ENCODE results near the gene NSDHL. TPM values are rescaled to one million over a fixed set of nuclear protein-coding genes. Genes with fewer than 3 reads are reported as not detected.

NSDHL gene
- total RNA-seq, 1 experiment from 2014 or later: 31.6 TPM

GRCh38 chrX:152843852-152844251 lies 13.0 kb downstream of the NSDHL start:
- Histone ChIP-seq H2BK5ac (ENCODE audit: insufficient read length, low read length) (no peak overlapping the region), H3K27me3 (ENCODE audit: insufficient read depth, low read length) (no peaks in the 10 kb centered on the region), H2BK120ac (ENCODE audit: low read depth, low read length, poor library complexity, severe bottlenecking) (no peak overlapping the region), H3K23me2 (ENCODE audit: insufficient read length, low read depth, low read length, poor library complexity, severe bottlenecking) (no peaks in the 10 kb centered on the region), H3K4me2 (ENCODE audit: insufficient read depth, insufficient read length, low read length) (no peak overlapping the region), H4K8ac (replicated peaks; ENCODE audit: insufficient read length, low read depth, low read length) (no peak overlapping the region), H3K4ac (ENCODE audit: low read depth, low read length) (no peak overlapping the region), H2AK5ac (ENCODE audit: insufficient read length, low read length) (no peak overlapping the region), H2BK15ac (ENCODE audit: low read depth, low read length) (no peak overlapping the region), H3K14ac (ENCODE audit: insufficient read depth, low read length) (no peak overlapping the region), H3K18ac (ENCODE audit: insufficient read length, low read depth, low read length) (no peak overlapping the region), H4K5ac (ENCODE audit: insufficient read length, low read depth, low read length) (no peak overlapping the region), H3K4me1 (ENCODE audit: insufficient read depth, low read length) (no peaks in the 10 kb centered on the region), H2AFZ (ENCODE audit: low read length) (no peak overlapping the region), H3T11ph (ENCODE audit: low read length) (no peak overlapping the region), H3K23ac (ENCODE audit: insufficient read length, low read depth, low read length) (no peak overlapping the region), H2BK20ac (ENCODE audit: low read depth, low read length, poor library complexity, severe bottlenecking) (no peak overlapping the region), H3K9ac (ENCODE audit: extremely low read depth, insufficient read length, low read length) (no peak overlapping the region), H3K9me3 (ENCODE audit: control insufficient read depth, low read depth, low read length) (peaks cover 36% of the 10 kb centered on the region), H3K79me1 (ENCODE audit: insufficient read depth, low read depth, low read length, poor library complexity, severe bottlenecking) (no peaks in the 10 kb centered on the region), H4K20me1 (ENCODE audit: control insufficient read depth, insufficient read depth, insufficient read length) (no peaks in the 10 kb centered on the region), H3K79me2 (ENCODE audit: insufficient read depth, low read length) (peaks cover 6% of the 10 kb centered on the region; the same call in 1 of the 2 replicates), H4K91ac (ENCODE audit: insufficient read length, low read depth, low read length) (no peak overlapping the region), H3K56ac (ENCODE audit: insufficient read length, low read depth, low read length) (no peak overlapping the region), H3K27ac (ENCODE audit: insufficient read length, low read depth, low read length) (no peak overlapping the region), H2BK12ac (ENCODE audit: insufficient read length, low read depth, low read length) (no peak overlapping the region)
- Mint-ChIP-seq H3K36me3 (ENCODE audit: insufficient read depth in 1 of 3, low read depth in 3 of 3) (peaks cover 10 to 40% (median 12%) of the 10 kb centered on the region in 3 experiments), H3K27me3 (ENCODE audit: low read depth) (no peaks in the 10 kb centered on the region), H3K9me3 (peaks cover 66 to 68% of the 10 kb centered on the region in 2 experiments), H3K4me3 (no peak overlapping the region), H3K27ac (no peak overlapping the region; a peak in 1 of 7 replicates), H3K4me1 (peaks cover 17% of the 10 kb centered on the region in 2 experiments; a peak in 3 of 4 replicates)
- no peak for TF ChIP-seq CTCF (conservative IDR thresholded peaks at IDR 0.05)
- no CpG with 5 or more reads among the region's 5 CpGs for WGBS (ENCODE audit: extremely low coverage, insufficient read length, low lambda C conversion rate)
- no peak for DNase-seq

All from H9 (cell line).